Measurements from ENCODE around the gene SYNDIG1. TPM values are rescaled to one million over a fixed set of nuclear protein-coding genes. Genes with fewer than 3 reads are reported as not detected.

The SYNDIG1 gene
- total RNA-seq, 1 experiment from 2014 or later, result not detected

GRCh38 chr20:24494460-24494920, 25.1 kb downstream of the SYNDIG1 start:
- intact Hi-C loops (cut with micrococcal nuclease; ENCODE audit: unreplicated experiment) (no loop called here), in situ Hi-C loops (cut with HindIII; ENCODE audit: low pct_unique_long_range_greater_than_20kb, low sequenced_read_pairs) (no loop called here)
- Histone ChIP-seq H3K9me3 (ENCODE audit: control insufficient read depth, insufficient read depth, low read depth, low read length) (no peaks in the 10 kb centered on the region), H3K4me1 (ENCODE audit: control insufficient read depth, insufficient read depth, low read length) (no peaks in the 10 kb centered on the region), H3K4me3 (ENCODE audit: low read depth in 2 of 2, low read length in 2 of 2) (no peak overlapping the region), H3K27me3 (ENCODE audit: control insufficient read depth, insufficient read depth, low read length) (no peaks in the 10 kb centered on the region), H3K36me3 (ENCODE audit: control insufficient read depth, insufficient read depth, low read length) (no peaks in the 10 kb centered on the region), H3K27ac (ENCODE audit: low read length) (no peak overlapping the region)
- BruUV-seq (replicated peaks), result no TSS peak
- no peak for TF ChIP-seq REST (IDR thresholded peaks at IDR 0.05; ENCODE audit: insufficient read depth in 1 of 2, low read depth in 2 of 2, low read length in 1 of 2)
- DNase-seq (ENCODE audit: low read depth, low spot score), result no peak
- ATAC-seq, result no peak
- ChIA-PET POLR2A (no interaction called here), CTCF (no interaction called here)

GRCh38 chr20:24495266-24495665, 25.8 kb downstream of the SYNDIG1 start:
- POLR2A ChIA-PET, result no interaction called here
- Histone ChIP-seq H3K4me1 (ENCODE audit: control insufficient read depth, insufficient read depth, low read length) (no peaks in the 10 kb centered on the region), H3K9me3 (ENCODE audit: control insufficient read depth, insufficient read depth, low read depth, low read length) (no peaks in the 10 kb centered on the region), H3K27ac (ENCODE audit: low read length) (no peak overlapping the region), H3K4me3 (ENCODE audit: low read depth in 2 of 2, low read length in 2 of 2) (no peak overlapping the region), H3K27me3 (ENCODE audit: control insufficient read depth, insufficient read depth, low read length) (peaks cover 2% of the 10 kb centered on the region; the same call in 1 of the 2 replicates), H3K36me3 (ENCODE audit: control insufficient read depth, insufficient read depth, low read length) (no peaks in the 10 kb centered on the region)
- intact Hi-C loops (cut with micrococcal nuclease; ENCODE audit: unreplicated experiment) (no loop called here), in situ Hi-C loops (cut with HindIII; ENCODE audit: low pct_unique_long_range_greater_than_20kb, low sequenced_read_pairs) (no loop called here)
- DNase-seq (ENCODE audit: low read depth, low spot score), result no peak
- no peak for ATAC-seq
- no TSS peak for BruUV-seq (replicated peaks)
- CTCF ChIA-PET, result no interaction called here
- no peak for TF ChIP-seq POLR2AphosphoS5 (IDR thresholded peaks at IDR 0.05; ENCODE audit: low read depth, low read length)
- no peak for TF ChIP-seq CTCF (IDR thresholded peaks at IDR 0.05)
- no peak for TF ChIP-seq REST (IDR thresholded peaks at IDR 0.05; ENCODE audit: insufficient read depth in 1 of 2, low read depth in 2 of 2, low read length in 1 of 2)
- no peak for TF ChIP-seq SIN3A (IDR thresholded peaks at IDR 0.05; ENCODE audit: borderline replicate concordance, insufficient read depth, low read depth, low read length)
- no peak for TF ChIP-seq TCF7L2 (IDR thresholded peaks at IDR 0.05; ENCODE audit: low read depth, low read length)

Data from Panc1 (cell line).